Breast epithelium (tissue), 4 donors: Measurements from ENCODE around the gene TRIP6. TPM values are rescaled to one million over a fixed set of nuclear protein-coding genes. Genes with fewer than 3 reads are reported as not detected.

Source experiments
- DNase-seq, 2 donors: peaks; one replicate each; pipeline ENCODE4 v3.0.0-alpha.2; 2019; ENCODE audit warnings: low spot score in 2 of 2
- H3K27ac ChIP-seq, 2 donors: fragments of 200-600 bp; sonication (generic) in 1 of 2; one replicate each; pipeline ENCODE4 v1.5.1; 2016 to 2019; ENCODE audit warnings: mild to moderate bottlenecking in 1 of 2
- H3K27me3 ChIP-seq, 2 donors: fragments of 200-600 bp; sonication (generic) in 1 of 2; one replicate each; pipeline versions ENCODE4 v1.5.1 to v1.6.0; 2017 to 2019; ENCODE audit warnings: control low read depth in 1 of 2, mild to moderate bottlenecking in 1 of 2
- H3K36me3 ChIP-seq: fragments of 200-600 bp; one replicate; pipeline ENCODE4 v1.5.1; 2019
- H3K4me1 ChIP-seq, 2 donors: fragments of 200-600 bp; sonication (generic); one replicate each; pipeline ENCODE4 v1.5.1; 2016 to 2019; ENCODE audit warnings: control low read depth in 1 of 2
- H3K4me3 ChIP-seq, 3 donors: fragments of 200-600 bp; sonication (generic); 1 replicate in 2 of 3; 2 replicates in 1 of 3; pipeline ENCODE4 v1.5.1; 2016 to 2019; ENCODE audit warnings: mild to moderate bottlenecking in 3 of 3, moderate library complexity in 2 of 3
- H3K9me3 ChIP-seq, 2 donors: fragments of 200-600 bp; sonication (generic) in 1 of 2; one replicate each; pipeline ENCODE4 v1.5.1; 2016 to 2019; ENCODE audit warnings: control low read depth in 1 of 2
- POLR2A ChIP-seq: fragments of 450-650 bp; IDR thresholded peaks from one replicate; pipeline ENCODE4 v1.6.1; 2016; ENCODE audit warnings: antibody characterized with exemption, mild to moderate bottlenecking, moderate library complexity
- POLR2AphosphoS5 ChIP-seq, 3 donors: sonication (generic); formaldehyde crosslinking; IDR thresholded peaks; one replicate each; pipeline ENCODE4 v1.6.1; 2017; ENCODE audit warnings: antibody characterized with exemption in 3 of 3
- intact Hi-C: fragments of 100-400 bp; cut with DNase I; formaldehyde crosslinking; loops from one replicate; pipeline ENCODE4 v1.15.1; 2023; ENCODE audit warnings: low total_unique reads
- total RNA-seq, 3 donors: library from RNA; depleted of rRNA; stranded (reverse); fragments of >200 nt; gene quantifications; one replicate each; pipeline ENCODE4 v1.1.0, GENCODE V29; 2016
- TF ChIP-seq, protein P1 (sequence below), 3 donors: fragments of 450-650 bp; IDR thresholded peaks; one replicate each; pipeline ENCODE4 v1.5.1; 2016 to 2017; ENCODE audit warnings: antibody characterized with exemption in 3 of 3, mild to moderate bottlenecking in 3 of 3, moderate library complexity in 3 of 3

Gene TRIP6
- total RNA-seq, 3 donors from 2014 or later = 45.3 to 62.8 (median 49.8) TPM

GRCh38 chr7:100855515-100855914 lies 11.7 kb upstream of the TRIP6 start:
- intact Hi-C loops = no loop called here
- no peaks in the 10 kb centered on the region for H3K36me3 ChIP-seq

GRCh38 chr7:100856871-100857282 lies 10.3 kb upstream of the TRIP6 start:
- H3K4me3 ChIP-seq = no peak overlapping the region
- no peaks in the 10 kb centered on the region for H3K4me1 ChIP-seq
- TF ChIP-seq POLR2A (no peak), POLR2AphosphoS5 (IDR thresholded peaks at IDR 0.05) (no peak)
- no peak for DNase-seq
- no peak overlapping the region for H3K27ac ChIP-seq
- peaks cover 3% of the 10 kb centered on the region for H3K36me3 ChIP-seq
- intact Hi-C loops = no loop called here
- H3K27me3 ChIP-seq = no peaks in the 10 kb centered on the region
- no peaks in the 10 kb centered on the region for H3K9me3 ChIP-seq

More at GRCh38 chr7:100855515-100855914, 11.7 kb upstream of the TRIP6 start:
- Histone ChIP-seq H3K4me1 (no peaks in the 10 kb centered on the region), H3K4me3 (no peak overlapping the region), H3K27ac (no peak overlapping the region), H3K9me3 (no peaks in the 10 kb centered on the region), H3K27me3 (no peaks in the 10 kb centered on the region)
- TF ChIP-seq POLR2AphosphoS5 (IDR thresholded peaks at IDR 0.05) = no peak
- TF ChIP-seq, protein P1, sequence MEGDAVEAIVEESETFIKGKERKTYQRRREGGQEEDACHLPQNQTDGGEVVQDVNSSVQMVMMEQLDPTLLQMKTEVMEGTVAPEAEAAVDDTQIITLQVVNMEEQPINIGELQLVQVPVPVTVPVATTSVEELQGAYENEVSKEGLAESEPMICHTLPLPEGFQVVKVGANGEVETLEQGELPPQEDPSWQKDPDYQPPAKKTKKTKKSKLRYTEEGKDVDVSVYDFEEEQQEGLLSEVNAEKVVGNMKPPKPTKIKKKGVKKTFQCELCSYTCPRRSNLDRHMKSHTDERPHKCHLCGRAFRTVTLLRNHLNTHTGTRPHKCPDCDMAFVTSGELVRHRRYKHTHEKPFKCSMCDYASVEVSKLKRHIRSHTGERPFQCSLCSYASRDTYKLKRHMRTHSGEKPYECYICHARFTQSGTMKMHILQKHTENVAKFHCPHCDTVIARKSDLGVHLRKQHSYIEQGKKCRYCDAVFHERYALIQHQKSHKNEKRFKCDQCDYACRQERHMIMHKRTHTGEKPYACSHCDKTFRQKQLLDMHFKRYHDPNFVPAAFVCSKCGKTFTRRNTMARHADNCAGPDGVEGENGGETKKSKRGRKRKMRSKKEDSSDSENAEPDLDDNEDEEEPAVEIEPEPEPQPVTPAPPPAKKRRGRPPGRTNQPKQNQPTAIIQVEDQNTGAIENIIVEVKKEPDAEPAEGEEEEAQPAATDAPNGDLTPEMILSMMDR (IDR thresholded peaks at IDR 0.05) = no peak
- TF ChIP-seq POLR2A = no peak
- no peak for DNase-seq

- TF ChIP-seq, protein P1 (IDR thresholded peaks at IDR 0.05) = no peak
- TF ChIP-seq POLR2AphosphoS5 (IDR thresholded peaks at IDR 0.05) (no peak), POLR2A (no peak)
- Histone ChIP-seq H3K9me3 (no peaks in the 10 kb centered on the region), H3K36me3 (peaks cover 3% of the 10 kb centered on the region), H3K27ac (no peak overlapping the region), H3K4me1 (no peaks in the 10 kb centered on the region), H3K27me3 (no peaks in the 10 kb centered on the region), H3K4me3 (no peak overlapping the region)
- intact Hi-C loops = loop anchor here (1.0 to 10.0 kb wide), 2 partner anchors 41 to 155 kb away; partner anchors contain the start of gene POP7
- DNase-seq = no peak
Measured at GRCh38 chr7:100859856-100860255, 7.3 kb upstream of the TRIP6 start.

- DNase-seq = no peak
- H3K27me3 ChIP-seq = no peaks in the 10 kb centered on the region
- peaks cover 3% of the 10 kb centered on the region for H3K36me3 ChIP-seq
- TF ChIP-seq, protein P1 (IDR thresholded peaks at IDR 0.05) = no peak
- TF ChIP-seq POLR2AphosphoS5 (IDR thresholded peaks at IDR 0.05) (no peak), POLR2A (no peak)
- H3K4me1 ChIP-seq = peaks cover 0 to 2% of the 10 kb centered on the region in 2 donors
- no peak overlapping the region for H3K27ac ChIP-seq
- H3K4me3 ChIP-seq = no peak overlapping the region
- intact Hi-C loops = loop anchor here (1.0 to 10.0 kb wide), 2 partner anchors 42 to 156 kb away; partner anchors contain the start of gene POP7
- no peaks in the 10 kb centered on the region for H3K9me3 ChIP-seq
Measured at GRCh38 chr7:100860702-100861615, 6.2 kb upstream of the TRIP6 start.

DNA sequence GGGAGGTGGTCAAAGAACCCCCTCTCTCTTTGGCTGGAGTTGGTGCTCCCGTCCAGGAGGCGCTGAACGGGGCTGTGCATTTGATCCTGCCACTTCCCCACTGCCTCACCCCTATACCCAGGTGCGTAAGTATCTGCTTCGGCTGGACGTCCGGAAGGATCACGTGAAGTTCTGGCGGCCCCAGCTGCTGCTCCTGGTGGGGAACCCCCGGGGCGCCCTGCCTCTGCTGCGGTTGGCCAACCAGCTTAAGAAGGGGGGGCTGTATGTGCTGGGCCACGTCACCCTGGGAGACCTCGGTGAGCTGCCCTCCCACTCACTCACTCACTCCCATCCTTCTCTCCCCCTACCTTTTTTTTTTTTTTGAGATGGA lies 5.6 kb upstream of the TRIP6 start:
- H3K4me3 ChIP-seq = no peak overlapping the region
- peaks cover 3% of the 10 kb centered on the region for H3K36me3 ChIP-seq
- no peaks in the 10 kb centered on the region for H3K27me3 ChIP-seq
- no peaks in the 10 kb centered on the region for H3K9me3 ChIP-seq
- intact Hi-C loops = loop anchor here (10.0 kb wide), 1 partner anchor 157 kb away; the partner anchor contains the start of gene POP7
- DNase-seq = no peak
- H3K4me1 ChIP-seq = peaks cover 4% of the 10 kb centered on the region in 2 donors
- no peak overlapping the region for H3K27ac ChIP-seq
- TF ChIP-seq POLR2AphosphoS5 (IDR thresholded peaks at IDR 0.05) = no peak
- TF ChIP-seq, protein P1 (IDR thresholded peaks at IDR 0.05) = no peak
- TF ChIP-seq POLR2A = no peak
